Measurements from ENCODE around the gene FAM174C.

The FAM174C gene

GRCh38 chr19:1327125-1327524 lies 51.8 kb downstream of the FAM174C start:
- no peak for DNase-seq

All from NCI-H526 treated with DMSO at 0.1 percent for 48 hours (cell line).